ENCODE results near the gene RNF144B.

Gene RNF144B

DNA sequence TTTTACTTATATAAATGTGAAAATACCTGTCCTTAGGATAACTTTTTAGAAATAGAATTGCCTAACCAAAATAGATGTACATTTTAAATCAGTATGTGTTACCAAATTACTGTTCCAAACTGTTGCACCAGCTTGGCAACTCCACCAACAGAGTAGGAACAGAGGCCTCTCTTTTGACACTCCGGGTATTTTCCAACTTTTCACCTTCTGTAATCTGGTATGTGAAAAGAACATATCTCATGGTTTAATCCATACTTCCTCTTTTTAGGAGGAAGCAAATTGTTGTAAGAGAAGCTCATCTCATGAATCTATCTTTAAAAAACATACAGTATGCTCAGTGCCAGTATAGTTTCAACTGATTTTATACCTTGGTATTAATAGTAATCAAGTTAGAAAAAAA lies 24.9 kb downstream of the RNF144B start:
- DNase-seq, result no peak

DNA sequence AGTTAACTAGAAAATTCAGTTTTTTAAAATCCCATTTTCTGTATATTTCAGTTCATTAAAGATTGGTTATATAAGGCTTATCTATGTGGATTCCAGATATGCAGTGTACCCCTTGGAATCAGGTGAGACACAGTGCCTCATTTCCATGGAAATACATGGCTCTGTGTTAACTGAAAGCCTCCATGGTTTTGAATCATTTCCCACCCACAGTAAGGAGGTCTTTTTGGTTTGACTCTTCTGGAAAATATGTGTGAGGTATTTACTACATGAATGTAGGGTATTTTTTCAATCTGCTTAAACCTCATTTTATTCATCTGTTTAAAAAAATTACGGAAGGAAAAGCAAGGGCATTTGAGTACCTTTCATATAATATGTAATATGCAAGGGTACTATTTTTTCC lies 25.5 kb downstream of the RNF144B start:
- no peak for DNase-seq

DNA sequence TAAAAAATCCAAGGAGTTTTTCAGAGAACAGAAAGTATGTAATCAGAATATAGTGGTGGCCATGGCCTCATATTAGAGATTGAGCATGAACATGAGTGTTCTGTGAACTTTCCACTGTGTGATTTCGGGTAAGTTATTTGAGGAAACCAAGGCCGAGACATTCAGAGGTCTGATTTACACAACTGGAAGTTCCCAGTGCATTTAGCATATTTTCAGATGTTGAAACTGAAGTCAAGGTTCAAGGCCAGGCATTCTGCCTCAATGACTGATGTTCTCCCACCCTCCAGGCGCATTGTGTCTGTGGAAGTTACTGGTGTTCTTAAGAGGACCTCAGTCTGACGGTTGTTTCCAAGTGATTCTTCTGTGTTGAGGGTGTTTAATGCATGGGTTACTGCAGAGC lies 26.2 kb downstream of the RNF144B start:
- DNase-seq, result no peak

DNA sequence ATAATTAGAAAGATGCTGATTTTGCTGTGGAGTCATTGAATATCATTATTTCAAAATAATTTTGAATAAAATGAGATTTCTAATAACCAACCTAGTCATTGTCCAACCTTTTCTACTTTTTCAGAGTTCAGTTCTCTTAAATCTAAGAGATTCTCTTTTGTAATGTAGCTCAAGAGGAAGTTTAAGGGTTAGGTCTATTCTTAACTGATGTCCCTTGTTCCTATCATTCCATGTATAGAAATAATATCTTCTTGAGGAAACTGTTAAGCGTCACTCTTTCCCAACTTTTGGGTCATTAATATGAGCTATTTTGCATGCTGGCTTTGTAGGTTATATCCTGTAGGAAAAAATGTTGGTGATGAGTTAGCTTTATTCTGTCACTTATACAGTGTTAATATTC lies 27.0 kb downstream of the RNF144B start:
- DNase-seq, result no peak

DNA sequence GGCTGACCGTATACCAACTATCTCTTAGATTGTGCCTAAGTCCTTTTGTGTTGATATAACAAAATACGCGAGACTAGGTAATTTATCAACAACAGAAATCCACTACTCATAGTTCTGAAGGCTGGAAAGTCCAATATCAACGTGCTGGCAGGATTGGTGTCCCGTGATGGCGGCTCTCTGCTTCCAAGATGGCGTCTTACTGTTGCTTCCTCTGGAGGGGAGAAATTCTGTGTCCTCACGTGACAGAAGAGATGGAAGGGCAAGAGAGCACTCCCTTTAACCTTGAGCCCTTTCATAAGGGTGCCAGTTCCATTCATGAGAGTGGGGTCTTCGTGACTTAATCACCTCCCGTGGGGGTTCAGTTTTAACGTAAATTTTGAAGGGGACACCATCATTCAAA lies 28.1 kb downstream of the RNF144B start:
- no peak for DNase-seq

DNA sequence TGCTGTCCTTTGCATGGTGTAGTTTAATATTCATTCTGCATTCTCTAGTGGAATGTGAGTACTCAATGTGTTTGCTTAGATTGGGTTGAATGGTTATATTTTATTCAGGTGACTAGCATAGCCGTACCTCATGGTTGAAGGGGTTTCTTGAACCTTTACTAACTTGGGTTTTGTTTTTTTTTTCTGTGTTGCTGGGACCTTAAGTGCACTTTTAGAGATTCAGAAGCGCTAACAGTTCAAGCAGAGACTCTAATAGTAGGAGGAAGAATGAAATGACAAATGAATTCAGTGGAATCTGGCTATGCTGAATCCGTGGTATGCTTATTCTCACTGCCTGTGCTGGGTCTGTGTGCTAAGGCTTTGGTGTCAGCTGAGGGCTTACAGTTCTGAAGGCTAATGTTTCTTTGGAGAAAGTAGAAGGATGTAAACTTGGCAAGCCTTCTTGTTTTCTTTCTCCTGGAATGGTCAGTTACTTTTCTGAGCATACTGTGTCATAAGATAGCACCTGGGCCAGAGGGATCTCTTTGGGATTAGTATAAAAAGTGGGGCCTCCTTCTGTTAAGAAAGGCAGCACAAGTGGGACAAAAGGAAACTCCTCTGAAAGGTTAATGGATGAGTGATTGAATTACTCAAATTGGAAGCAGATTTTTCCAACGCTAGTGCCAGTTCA lies 28.7 kb downstream of the RNF144B start:
- no peak for DNase-seq

DNA sequence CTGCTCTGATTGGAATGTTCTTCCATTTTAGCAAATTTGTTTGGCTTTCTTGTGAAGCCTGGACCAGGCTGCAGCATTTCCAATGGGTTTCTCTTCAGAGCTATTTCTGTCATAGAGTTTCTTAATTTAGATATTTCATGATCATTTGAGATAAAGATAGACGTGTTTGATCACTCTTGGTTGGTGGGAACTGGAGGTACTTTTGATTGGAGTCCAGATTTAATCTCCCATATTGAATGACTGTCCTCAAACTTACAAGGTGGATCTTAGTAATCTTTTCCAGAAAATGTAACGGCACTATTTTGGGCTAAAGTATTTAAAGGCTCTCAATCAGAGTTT lies 29.2 kb downstream of the RNF144B start:
- DNase-seq, result no peak

DNA sequence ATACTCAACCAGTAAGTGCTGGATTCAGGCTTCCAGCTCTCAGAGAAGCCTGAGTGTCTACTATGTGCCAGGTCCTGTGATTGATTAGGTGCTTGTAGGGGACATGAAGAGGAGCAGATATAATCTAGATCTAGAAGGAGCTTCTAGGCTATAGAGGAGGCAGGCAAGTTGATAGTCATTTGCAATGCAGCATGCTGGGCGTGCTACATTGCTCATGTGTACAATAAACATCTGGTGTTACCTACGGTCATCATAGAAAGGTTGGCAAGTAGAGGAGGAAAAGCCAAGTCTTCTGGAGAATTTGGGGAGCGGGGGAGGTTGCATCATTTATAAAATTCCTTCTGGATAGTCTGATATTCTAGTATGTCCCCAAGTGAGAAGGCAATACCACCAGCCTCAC lies 33.2 kb downstream of the RNF144B start:
- no peak for DNase-seq

DNA sequence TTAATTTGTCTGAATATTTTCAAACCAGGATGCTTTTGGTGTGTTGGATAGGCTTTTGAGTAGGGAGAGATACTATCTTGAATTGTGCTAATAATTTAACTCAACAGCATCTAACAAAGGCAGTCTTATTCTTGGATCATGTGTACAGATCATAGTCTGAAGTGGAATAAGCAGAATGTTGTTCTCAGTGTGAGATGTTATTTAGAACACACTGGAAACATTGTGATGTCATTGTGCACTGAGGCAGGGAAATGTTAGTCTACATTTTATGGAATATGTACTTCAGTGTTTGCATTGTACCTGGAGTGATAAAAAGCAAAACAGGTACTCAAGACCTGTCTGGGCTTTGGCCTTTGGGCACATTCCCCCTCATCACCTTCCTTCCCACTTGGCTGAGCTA lies 35.0 kb downstream of the RNF144B start:
- DNase-seq, result no peak

DNA sequence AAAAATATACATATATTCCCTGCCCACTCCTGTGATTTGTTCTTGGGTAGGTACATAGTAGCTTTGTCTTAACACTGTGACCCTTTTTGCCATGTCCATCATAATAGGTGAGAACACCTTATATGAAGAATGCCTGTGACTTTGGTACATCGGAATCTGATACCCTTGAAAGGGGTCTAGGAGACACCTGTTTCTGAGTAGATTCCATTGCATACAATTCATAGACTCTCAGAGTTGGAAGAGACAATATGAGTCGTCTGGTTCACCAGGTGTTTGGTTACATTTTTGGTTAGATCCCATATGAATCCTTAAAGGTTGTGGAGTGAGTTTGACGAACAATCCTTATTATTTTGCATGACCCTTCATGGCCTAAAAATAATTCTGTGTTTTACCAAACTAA lies 36.3 kb downstream of the RNF144B start:
- DNase-seq, result no peak

DNA sequence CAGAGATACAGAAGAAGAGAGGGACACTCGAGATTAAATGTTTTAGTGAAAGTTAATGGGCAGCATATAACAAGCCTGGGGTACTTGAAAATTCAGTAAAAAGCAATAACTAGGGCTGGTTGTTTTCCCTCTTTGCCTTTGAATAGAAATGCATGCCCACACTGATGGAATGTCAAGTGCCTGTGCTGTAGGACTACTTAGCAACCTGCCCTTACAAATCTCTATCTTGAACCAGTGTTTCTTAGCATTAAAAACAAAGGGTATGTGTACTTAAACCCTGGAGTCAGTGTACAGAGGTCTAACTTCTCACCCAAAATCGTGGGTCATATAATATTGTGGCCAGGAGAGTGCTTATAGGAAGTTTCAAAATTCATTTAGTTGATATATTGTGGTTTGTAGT lies 37.1 kb downstream of the RNF144B start:
- no peak for DNase-seq

DNA sequence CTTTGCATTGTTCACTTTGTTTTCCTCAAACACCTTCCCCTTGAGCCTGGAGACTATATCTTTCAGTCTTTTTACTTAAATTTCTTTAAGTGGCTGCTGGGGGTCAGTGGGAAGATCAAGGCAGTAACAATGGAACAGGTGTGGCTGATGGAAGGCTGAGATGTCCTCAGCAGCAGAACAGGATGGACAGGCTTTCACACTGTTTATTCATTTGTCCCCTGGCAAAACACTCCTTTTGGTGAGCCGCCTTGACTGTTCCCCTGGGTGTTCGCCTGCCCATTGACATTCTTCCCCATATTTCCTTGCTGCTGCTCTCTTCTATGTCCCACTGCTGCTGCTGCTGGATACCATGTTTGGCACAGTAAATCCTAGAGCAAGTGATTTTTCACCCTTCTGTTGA lies 38.1 kb downstream of the RNF144B start:
- DNase-seq, result no peak

DNA sequence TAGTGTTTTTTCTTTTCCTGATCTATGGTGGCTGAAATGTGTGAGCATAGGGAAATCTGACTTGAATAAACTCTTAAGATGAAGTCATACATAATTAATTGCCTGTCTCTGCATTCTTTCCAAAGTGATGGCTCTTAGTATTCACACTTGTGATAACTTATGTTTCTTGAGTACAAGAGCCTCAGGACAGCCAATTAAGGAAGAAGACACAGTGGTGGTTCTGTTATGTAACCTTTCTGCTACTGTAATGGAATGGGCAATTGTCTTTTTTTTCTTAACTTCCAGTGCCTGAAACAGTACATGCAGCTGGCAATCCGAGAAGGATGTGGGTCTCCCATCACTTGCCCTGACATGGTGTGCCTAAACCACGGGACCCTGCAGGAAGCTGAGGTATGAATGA lies 40.1 kb downstream of the RNF144B start:
- DNase-seq, result no peak

DNA sequence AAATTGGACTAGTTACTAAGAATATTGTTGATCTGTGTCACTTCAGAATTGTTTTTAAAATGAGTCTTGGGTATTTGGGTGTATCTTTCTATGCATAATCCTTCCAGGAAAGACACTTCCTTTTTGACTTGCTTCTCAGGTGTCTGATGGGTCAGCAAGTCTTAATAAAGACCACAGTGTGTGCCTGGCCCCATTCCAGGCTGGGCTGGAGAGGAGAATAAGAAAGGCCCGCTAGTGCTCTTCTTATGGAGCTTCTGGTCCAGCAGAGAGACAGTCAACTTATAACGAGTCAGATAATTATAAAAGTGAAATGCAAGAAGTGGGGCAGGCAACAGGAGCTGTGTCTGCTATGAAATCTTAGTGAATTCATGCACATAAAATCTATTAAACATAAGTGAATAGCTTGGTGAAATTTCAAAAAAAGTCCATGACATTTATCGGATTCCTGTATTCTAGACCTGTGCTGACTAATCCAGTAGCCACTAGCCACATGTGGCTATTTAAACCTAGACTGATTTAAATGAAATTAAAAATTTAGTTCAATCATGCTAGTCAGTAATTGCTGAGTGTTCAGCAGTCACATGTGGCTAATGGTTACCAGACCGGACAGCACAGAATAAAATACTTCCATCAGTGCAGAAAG lies 42.6 kb downstream of the RNF144B start:
- DNase-seq, result no peak

DNA sequence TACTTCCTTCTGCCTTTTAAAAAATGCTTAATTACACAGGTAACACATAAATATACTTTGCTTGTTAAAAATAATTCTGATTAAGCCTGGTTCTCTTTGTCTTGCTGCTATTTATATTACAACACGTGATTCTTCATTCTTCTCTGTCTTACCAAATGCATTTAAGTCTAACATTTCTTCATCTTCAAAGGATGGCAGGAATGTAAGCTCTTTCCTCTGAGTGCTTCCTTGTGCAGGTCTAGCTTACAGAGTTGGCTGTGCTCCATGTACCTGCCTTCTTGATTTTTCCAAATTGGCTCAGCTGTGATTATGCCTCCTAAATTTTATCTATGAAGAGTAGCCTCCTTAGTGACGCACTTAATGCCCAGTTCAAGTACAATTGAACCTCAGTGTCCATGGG lies 44.4 kb downstream of the RNF144B start:
- DNase-seq, result no peak

DNA sequence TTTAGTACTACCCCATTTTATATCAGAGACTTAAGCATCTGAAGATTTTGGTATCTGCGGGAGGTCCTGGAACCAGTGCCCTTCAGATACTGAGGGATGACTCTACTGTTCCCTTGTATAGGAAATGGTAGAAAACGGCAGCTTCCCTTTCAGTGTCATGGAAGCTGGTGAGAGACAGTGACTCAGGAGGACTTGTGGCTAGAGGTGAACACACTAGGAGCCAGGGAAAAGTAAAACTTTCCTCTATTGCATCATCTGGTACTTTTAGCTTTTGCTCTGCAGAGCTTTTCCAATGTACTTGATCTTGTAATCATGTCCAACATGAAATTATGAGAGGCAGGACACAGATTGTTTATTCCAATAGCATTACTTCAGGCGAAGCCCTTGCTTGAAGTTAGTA lies 45.0 kb downstream of the RNF144B start:
- no peak for DNase-seq

DNA sequence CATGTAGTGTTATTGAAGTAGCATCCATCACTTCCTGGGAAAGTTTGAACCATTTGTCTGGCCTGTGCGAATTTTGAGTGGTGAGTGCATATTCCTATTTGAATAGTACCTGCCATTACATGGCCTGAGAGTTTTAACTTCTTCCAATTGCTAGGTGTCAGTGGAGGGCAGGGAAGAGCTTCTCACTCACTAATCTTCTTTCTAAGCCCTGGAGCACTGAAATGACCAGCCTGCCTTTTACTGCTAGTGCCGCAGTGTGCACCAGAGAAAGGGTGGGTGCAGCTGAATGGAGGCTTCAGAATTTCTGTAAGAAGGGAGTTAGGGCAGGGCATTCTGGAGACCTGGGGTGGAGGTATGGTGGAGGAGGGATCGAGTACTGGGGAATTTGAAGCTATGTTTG lies 45.5 kb downstream of the RNF144B start:
- DNase-seq, result no peak

DNA sequence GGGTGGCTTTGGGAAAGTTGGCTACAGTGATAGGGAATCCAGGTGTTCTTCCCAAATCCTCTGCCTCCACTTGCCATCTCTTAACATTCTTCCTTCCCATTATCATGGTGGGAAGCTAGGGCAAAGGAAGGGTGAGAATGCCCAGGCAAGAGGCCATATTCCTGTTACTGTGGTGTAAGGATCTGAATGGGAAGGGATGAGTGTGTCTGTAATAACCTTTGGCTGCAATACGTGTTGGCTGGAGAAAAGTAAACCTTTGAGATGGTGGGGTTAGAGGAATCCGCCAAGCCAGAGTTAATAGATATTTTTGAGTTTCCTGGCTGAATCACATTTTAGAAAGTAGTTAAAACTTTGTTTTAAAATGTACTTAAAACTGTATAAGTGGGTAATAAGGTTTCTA lies 45.9 kb downstream of the RNF144B start:
- DNase-seq, result no peak

DNA sequence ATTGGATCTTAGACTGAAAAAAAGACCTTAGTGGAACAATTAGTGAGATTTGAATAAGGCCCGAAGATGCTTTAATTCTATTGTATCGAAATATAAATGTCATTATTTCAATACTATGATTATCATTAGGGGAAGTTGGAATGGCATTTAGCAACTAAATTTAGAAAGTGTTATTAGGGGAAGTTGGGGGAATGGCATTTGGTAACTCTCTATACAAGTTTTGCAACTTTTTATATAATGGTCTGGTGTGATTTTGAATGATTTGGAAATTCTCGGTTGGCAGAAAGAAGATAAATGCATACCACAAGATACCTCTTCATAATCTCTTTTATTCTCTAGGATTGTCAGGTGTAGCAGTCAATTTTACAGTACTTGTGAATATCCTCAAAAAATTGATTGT lies 49.2 kb downstream of the RNF144B start:
- DNase-seq, result no peak

DNA sequence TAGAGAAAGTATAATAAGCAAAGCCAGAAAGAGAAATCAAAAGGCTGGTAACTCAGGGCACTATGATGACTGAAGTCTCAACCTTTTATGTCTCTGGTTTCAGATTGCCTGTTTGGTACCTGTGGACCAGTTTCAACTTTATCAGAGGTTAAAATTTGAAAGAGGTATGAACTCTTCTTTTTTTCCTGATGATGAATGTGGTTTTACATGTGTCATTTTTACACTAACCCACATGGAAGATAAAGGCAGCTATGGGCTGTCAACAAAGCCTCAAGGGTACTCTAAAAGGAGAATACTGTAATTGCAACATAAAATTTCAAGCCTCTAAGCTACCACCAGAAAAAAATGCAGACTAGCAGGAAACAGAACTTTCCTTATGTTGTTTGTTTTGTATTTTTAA lies 52.4 kb downstream of the RNF144B start:
- DNase-seq, result no peak

DNA sequence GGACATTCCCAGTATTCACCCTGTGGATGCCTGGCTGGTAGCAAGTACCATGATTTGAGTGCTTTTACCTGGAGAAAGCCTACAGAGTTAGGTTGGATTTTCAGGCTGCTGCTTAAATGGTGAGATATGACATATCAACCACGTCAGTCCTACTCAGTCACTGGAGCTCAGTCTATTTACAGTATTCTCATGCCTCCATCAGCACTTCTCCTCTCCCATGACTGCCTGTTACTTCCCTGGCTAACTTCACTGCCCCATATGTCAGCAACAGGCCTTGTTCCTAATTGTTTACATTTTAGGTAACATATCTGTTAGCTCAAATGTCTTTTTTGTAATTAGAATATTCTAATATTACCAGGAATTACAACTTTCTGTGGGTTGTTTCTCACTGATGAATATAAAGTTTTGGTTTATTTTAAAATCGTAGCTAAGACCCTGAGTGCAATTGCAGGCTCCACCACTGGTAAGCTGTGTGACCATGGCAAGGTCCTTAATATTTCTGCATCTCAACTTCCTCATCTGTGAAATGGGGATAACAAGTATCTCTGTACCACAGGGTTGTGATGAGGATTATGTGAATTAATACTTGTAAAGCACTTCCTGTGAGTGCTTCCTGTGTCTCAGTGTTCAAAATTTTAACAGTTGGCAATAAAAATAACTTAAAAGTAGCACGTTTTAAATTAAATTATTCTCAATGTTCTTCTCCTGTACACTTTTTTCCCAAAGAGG lies 54.3 kb downstream of the RNF144B start:
- DNase-seq, result no peak

DNA sequence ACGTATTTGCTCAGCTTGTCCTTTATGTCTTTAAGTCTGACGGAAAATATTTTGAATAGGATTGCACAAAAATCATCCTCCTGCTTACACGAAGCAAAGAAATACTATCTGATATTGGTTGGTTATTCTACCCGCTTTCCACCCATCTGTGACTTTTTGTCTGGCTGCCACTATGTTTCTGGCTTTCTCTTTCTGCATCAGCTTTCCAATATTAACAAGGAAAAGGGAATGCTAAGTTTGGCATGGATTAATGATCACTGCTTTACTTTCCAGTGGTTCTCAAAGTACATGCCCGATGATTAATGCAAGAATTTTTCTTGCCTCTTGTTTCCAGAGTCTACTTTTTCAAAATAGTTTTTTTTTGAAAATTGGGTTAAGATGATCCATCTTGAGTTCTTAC lies 57.0 kb downstream of the RNF144B start:
- DNase-seq, result no peak

DNA sequence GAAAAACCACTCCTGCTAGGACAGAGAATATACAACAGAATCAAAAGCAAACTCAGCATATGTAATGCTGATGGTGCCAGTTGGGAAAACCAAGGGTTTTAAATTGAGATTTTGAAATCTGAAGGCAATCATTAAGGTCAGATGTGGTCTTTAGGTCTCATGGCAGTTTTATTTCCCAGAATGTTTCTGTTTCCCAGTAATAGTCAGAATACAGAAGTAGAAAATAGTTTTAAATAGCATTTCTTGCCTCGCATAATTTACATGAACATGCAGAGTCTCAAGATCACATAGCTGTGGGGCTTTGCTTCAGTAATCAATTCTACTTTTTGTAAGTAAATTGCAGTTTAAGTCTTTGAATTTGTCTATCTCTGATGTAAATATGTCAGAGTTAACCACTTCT lies 58.1 kb downstream of the RNF144B start:
- no peak for DNase-seq

DNA sequence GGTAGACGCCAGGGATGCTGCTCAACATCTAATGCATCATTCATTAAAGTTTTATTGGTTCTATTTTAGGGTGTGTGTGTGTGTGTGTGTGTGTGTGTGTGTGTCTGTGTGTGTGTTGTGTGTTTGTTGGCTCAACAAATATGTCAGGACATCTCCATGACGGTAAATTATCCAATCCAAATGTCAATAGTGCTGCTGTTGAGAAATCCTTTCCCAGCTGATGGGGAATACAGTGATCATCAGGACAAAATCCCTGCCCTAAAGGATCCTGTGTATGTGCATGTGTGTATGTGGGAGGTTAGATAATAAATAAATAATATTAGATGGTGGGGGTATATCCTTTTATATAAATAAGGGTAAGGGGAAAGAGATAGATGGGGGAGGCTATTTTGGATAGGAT lies 59.6 kb downstream of the RNF144B start:
- no peak for DNase-seq

DNA sequence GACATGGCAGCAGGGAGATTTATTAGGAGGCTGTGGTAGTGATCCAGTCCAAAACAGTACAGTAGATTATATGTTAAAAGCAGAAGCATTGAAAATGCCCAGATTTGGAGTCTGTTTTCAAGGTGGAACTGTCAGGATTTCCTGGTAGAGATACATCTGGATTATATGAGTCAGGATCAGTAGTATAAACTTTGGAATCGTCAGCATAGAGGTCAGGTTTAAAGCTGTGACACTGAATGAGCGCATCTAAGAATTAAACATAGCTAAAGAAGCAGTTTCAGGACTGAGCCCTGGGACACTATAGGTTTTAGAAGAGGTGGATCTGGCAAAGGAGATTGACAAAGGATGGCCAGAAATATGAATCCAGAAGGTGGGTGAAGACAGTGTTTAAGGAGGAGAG lies 60.4 kb downstream of the RNF144B start:
- DNase-seq, result no peak

Measured in NCI-H774 (cell line).